Kidney glomerular epithelial cell (primary cell): Measurements from ENCODE around the gene BHLHE23.

ENCODE experiments used
- DNase-seq: peaks from one replicate; lab custom pipeline; 2025; lab: John Stamatoyannopoulos, UW

The BHLHE23 gene

DNA sequence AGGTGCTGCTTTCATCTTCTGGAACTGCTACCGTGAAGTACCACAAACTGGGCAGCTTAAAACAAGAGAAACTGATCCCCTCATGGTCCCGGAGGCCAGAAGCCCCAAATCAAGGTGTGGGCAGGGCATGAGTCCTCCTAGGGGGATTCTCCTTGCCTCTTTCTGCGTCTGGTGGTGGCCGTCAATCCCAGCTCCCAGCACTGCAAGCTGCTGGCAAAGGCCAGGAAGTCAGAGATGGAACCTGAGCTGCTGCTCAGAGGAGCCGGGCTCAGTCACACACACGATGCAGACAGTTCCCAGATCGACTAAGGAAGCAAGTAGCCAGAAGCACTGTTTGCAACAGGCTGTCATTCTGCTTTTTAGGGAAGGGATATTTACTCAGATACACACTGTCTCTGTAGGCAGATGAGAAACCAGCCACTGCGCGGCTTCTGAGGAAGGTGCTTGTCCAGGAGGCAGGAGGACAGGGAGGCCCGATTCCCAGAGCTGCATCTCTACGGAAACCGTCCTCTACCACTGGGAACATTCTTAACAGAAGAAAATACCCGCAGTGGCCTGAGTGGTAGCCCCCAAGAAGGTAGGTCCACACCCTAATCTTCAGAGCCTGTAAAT lies 15.5 kb downstream of the BHLHE23 start:
- DNase-seq, result no peak

DNA sequence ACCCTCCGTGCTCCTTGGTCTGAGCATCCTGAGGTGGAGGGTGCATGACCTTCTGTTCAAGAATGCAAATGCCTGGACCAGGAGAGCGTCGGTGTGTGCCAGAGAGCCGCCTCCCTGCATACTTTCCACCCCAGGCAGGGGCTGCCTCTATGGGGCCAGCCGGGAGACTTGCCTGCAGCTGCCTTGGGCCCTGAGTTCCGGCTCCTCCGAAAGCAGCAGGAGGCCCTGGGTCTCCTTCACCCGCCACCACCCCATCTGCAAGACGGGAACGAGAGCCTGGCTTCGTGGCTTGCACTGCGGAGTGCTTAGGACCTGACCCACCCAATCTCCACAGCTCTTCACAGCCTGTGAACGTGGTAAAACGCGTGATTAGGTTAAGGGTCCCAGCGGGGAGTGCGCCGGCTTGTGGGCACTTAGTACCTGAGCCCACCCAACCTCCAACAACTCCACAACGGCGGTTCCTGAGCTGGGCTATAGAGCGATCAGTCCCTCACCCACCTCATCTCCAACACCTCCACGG lies 16.4 kb downstream of the BHLHE23 start:
- DNase-seq, result no peak

GRCh38 chr20:62989201-62989601 lies 17.6 kb downstream of the BHLHE23 start:
- DNase-seq, result no peak

DNA sequence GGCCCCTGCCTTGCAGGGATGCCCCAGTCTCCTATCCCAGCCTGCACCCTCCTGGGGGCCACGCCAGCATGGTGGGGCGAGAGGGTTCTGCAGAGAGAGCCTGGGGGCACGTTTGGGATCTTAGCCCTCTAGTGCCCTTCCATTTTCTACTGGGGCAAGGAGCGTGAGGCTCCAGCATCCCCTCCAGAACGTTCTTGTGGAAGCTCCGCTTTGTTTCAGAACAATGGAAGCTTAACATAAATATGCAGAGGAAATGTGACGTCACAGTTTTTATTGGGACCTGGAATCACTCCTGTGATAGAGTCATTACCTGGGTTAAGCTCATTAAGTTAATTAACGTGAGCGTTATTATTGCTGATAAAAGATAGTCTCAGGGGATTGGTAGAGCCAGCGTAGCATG lies 19.6 kb downstream of the BHLHE23 start:
- no peak for DNase-seq

GRCh38 chr20:62986257-62986800 lies 20.4 kb downstream of the BHLHE23 start:
- DNase-seq, result no peak

- DNase-seq, result no peak
Observed at GRCh38 chr20:62985444-62985778, 21.4 kb downstream of the BHLHE23 start.

DNA sequence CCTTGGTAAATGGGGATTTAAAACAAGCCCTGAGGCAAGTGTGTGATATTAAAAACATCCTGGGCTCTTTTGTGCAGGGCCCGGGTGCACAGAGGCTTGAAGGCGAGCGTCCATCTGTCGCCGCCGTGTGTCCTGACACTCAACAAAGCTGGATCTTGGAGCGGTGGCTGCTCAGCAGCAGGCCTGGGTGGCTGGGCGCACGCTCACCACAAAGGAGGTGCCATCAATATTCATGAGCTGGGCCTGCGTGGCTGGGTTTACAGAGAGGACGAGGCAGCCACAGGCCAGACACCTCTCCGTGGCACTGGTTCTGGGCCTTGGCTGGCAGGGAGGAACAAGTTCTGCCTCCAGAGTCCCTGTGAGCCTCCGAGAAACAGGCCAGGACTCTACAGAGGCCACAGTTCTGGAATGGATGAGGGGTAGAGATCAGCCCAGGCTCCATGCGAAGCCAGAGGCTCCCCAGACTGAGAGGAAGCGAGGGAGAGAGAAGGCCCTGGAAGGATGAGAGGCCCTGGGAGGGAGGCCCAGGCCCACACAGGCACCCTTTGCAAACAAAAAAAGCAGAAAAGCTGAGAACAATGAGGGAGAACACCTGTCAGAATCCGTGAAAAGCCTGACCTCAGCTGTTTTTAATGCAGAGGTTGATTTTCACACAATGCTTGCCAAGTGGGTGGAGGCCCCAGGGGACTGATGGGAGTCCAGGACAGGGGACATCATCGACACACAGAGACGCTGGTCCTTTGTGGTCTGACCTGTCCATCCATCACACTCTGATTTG lies 21.9 kb downstream of the BHLHE23 start:
- DNase-seq, result no peak

DNA sequence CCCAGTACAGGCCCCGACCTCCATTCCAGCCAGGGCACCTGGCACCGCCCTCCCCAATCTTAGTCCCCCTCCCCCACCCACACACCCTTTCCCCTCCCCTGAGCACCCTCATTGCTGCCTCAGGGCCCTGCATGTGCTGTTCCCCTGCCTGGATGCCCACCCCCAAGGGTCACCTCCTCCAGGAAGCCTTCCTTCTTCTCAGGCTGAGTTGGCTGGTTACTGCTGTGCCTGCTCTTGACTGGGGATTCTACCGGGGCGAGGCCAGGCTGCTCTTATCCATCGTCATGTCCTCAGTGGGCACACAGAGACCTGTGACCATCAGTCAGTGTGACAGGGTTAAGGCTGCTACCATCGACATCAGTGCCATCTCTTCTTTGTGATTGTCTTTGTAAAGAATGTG lies 23.6 kb downstream of the BHLHE23 start:
- DNase-seq, result no peak

DNA sequence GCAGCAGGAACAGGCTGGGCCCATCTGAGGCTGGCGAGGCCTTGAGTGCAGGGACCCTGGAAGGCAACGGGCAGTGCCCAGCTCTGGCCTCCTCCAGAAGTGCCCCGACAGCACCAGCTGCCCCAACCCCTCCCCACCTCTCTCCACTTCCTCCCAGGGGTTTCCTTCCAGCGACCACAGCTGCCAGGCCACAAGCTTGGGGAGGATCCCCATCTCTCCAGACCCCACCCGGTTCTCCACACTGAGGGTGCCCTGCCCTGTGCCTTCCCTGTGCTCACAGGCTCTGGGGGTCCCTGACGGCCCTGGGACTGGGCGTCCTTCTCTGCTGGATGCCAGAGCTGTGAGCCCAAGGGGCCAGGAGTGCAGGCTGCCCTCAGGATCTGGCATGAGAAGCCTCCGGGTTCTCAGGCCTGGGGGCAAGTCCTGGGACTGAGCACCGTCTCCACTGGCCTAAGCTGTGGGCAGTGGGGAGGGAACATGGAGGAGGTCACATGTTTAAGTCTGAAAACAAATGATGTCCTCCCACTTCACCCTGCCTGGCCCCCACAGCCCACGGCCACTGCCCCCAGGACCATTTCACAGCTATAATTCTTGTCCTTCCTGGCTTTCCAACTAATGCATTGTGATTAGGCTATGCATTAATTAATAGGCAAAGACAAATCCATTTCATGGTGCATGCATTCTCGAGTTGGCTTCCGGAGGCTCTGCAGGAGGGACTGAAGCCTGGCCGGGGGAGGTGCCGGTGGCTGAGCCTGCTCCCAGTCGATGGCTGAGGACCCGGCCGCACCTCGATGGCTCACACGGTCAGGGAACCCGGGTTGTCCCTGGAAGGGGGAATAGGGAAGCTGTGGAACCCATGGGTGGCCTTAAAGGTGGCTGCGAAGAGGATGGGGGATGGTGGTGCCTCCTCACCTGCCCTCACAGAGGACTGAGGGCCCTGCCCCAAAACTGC lies 24.4 kb downstream of the BHLHE23 start:
- DNase-seq, result no peak

DNA sequence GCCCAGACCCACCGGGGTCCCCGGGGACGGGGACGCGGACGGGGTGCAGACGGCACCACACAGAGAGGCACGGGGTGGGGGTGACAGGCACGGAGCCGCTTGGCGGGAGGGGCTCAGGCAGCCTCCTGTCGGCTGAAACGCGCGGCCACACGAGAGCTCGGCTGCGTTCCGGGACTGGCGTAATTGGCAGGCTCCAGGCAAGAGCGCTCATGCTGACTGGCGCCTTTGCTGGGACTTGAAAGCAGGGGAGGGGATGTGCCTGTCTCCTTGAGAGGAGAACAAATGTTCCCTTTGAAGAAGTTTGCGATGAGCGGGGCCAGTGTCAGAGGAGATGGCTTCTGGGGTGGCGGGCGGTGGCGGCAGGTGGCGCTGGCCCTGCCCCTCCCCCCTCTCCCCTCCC lies 25.8 kb downstream of the BHLHE23 start:
- DNase-seq, result no peak

DNA sequence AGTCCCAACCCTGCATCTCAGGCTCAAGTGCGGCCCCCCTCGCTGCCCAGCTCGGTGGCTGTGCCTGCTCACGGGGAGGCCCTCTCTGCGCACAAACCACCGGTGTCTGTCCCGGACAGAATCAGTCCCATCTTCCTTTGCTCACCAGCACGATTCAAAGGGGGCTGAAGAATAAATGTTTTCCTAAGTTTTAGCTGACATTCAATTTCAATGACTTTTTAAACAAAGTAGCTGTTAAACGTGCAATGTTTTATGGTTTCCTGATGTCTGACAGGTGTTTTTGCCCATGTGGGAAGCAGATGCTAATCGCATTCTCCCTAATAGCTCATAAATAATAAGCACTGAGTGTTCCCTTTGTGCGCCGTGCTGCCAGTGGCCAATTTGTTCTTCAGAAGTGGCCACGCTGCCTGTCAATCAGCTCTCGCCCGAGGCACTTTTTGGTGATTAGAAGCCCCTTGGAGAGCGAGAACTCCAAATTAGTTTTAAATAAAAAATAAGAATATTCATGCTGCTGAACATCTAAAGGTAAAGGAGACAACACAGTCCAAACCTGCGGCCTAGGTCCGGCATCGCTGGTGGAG lies 26.3 kb downstream of the BHLHE23 start:
- no peak for DNase-seq

DNA sequence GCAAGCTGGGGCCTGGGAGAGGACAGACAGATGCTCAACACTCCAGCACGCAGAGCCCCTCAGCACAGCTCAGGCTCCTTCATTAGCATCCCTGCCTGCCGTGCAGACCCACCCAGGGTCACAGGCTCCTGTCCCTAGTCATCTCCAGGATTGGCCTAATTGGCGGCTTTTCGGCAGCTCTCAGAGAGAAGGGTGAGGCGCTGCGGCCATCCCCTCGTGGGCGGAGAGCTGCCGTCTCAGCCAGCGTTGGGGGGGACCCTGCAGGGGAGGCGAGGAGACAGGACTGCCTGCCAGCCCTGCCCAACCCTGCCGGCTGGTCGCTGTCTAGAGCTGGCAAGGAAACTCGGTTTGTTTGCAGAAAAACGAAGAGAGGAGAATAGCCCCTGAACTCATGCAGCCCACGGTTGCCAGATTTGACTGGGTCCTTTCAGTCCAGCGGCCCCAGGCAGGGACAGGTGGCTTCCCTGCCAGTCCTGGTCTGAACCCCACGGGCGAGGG lies 26.8 kb downstream of the BHLHE23 start:
- DNase-seq, result no peak

DNA sequence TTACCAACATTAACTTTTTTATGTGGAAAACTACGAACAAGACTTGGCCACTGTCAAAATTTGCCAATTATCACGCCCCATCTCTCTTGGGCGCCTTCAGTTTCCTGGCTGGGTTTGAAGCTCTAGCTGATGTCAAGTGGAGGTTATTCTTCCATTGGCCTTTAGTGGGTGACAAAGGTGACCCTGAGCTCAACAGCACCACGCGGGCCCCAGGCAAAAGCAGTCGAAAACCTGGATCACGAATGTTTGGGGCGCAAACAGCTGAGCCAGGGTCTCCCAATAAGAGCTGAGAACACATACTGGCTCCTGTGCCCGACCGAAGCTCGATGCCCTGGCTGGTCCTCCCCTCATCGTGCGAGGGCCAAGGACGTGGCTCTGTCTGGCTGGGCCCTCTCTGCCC lies 27.5 kb downstream of the BHLHE23 start:
- DNase-seq, result no peak

DNA sequence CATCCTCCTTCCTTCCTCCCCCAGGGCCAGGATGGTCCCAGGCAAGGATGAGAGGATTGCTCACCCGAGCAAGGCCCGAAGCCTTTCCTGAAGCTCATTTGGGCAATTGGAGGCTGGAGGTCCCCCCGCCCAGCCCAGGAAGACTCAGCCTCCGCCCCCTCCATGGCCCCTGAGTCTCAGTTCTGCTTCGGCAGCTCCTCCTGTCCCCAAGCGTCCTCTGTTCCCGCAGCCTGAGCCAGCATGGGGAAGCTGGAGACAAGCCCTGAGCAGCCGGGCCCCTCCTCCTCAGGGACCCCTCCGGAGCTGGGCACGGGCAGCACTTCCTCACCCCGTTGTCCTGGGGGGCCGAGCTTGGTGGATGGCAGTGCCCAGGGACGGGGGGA lies 28.2 kb downstream of the BHLHE23 start:
- no peak for DNase-seq

DNA sequence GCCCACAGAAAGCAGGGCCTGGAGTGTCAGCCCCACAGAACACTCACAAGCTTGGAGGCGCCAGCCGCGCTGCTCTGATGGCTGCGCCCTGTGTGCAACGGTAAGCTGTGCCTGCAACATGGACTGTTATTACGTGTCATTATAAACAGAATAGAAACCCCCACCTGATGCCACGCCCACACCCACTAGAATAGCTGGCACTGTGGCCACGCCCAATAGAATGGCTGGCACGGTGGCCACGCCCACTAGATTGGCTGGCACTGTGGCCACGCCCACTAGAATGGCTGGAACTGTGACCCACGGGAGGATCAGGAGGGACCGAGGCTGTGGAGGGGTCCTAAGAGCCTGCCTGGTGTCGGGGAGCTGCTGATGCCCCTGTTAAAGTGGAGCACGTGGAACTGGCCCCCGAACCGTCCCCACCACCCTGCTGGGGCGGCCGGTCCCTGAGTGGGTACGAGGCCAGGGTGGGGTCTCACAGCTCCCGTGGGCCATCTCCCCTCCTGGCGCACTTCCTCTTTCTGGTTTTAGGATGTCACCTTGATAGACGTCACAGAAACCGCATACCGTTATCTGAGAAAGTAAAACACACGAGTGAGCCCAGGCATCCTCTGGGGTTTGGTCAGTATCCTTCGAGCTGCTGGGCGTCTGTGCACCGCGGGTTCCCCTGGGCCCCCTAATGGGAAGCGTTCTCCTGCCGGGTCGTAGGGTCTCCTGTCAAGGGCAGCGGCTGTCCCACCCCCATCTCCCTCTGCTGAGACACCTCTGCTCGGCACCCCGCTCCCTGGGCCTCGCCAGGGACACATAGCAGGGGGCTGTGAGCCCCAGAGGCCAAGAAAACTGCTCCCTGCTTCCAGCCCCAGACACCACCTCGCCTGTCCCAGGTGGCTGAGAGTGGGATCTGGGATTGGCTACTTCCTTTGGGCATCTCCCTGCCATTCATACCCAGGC lies 28.9 kb downstream of the BHLHE23 start:
- DNase-seq, result no peak

DNA sequence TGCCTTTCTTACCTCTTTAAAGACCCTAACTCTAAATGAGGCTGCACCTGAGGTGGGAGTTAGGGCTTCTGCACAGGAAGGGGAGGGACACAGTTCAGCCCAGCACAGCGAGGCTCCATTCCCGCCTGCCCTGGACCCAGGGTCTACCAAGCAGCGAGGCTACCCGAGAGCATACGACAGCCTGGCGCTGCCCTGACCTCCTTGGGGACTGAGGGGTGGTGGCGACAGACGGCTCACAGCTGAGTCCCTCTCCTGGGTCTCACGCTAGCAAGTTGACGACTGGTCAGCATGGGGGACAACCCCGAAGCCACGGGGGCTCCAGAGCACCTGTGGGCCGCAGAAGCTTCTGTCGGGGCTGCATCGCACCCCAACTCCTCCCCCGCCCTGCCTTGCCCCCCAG lies 29.9 kb downstream of the BHLHE23 start:
- DNase-seq, result no peak

- DNase-seq, result no peak
Observed at GRCh38 chr20:62975812-62976508, 30.8 kb downstream of the BHLHE23 start.

- DNase-seq, result no peak
Observed at GRCh38 chr20:62975251-62975760, 31.5 kb downstream of the BHLHE23 start.

- DNase-seq, result no peak
Observed at GRCh38 chr20:62972845-62973745, 33.7 kb downstream of the BHLHE23 start.
